ENCODE measurements around the gene TEX22. TPM values are rescaled to one million over a fixed set of nuclear protein-coding genes. Genes with fewer than 3 reads are reported as not detected.
A peak's percentile ranks its signal among the peaks of the same experiment; 100 is the strongest.

TEX22 gene
- total RNA-seq, 2 donors from 2014 or later, result 0.33 TPM; not detected in 1

DNA sequence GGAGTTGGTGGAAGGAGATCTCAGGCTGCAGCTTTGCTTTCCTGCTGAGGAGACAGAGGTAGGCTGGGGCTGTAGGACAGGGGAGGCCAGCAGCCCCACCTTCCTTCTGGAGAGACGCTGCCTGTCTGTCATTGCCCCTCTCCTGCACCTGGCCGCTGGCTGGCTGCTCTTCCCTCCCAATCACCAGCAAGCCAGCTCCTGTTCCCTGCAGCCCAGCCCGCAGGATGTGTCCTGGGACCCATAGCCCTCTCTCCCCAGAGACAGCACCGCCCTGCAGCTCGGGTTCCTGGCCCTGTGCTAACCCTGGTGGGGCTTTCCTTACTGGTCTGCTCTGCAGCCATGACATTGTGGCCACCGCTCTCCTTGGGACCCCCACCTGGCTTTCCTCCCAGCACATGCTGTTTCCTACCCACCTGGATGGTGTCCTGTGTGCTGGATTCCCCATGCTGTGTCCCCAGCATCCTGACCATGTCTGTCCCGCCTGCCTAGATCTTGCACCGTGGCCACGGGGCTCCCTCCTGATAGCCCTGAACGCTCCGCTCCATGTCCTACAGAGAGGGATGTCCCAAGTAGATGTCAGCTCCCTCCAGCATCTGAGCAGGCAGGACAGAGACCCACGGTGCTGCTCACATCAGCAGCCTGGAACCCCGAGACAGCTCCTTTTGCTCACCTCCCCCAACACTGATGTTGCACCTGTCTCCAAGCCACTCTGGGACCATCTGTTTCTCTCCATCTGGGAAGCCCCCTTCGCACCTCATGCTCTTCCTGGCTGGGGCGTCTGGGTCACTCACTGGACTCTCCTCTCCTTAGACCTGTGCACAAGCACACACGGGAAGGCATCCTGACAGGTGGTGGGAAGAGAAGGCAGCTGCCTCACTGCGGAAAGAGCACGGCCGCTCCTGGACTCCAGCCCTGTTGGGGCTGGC is 20.2 kb downstream of the TEX22 start:
- DNase-seq, result peak in 1 of 4 donors; percentile 29
- ATAC-seq, result no peak

DNA sequence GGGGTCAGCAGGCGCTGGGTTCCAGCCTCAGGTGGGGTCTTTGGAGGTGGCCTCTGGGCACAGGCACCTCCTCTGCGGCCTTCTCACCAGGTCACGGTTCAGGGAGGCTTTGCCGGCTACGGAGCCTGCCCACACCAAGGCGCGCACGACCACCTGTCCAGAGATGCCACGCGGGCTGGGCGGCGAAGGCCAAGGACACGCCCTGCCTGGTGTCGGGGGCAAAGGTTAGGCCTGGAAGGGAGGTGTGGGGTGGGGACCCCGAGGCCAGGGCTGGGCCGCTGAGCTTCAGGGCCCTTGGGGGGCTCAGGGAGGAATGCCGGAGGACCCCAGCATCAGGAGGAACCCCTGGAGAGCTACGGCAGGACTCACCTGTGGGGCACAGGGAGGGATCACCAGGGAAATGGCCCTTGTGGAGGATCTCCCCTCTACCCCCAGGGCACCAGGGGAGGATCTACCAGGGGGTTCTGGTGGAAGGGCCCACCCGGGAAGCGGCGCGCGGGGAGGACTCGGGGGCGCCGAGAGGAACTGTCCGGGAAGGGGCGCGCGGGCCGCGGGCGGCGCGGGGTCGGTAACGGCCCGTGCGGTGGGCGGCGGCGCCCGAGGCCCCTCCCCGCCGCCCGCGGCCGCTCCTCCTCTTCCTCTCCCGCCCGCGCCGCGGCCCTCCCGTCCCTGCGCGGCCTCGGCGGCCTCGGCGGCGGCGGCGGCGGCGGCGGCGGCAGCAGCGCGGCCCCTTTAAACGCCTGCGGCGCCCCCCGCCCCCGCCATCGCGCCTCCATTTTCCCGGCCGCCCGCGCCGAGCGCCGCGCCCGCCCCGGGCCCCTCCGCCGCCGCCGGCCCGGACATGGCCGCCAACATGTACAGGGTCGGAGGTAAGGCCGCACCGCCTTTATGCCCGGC is 21.1 kb downstream of the TEX22 start, which contains the start of gene MTA1:
MTA1 (plus strand) TSS at position 633 of the 897 bp plus-strand sequence; CDS start at position 842, 209 bp downstream.
- Histone ChIP-seq H3K4me1 (peaks cover 38% of the 10 kb centered on the region), H3K27ac (peak within 1 kb of the TSS; percentile 35 to 76 (median 66)), H3K27me3 (no peaks in the 10 kb centered on the region), H3K9me3 (no peaks in the 10 kb centered on the region), H3K4me3 (peak within 1 kb of the TSS; percentile 47 to 54), H3K36me3 (replicated peaks in 1 of 2; ENCODE audit: insufficient read depth in 1 of 2, low read depth in 2 of 2) (no peaks in the 10 kb centered on the region)
- intact Hi-C loops (cut with DNase I), result no loop called here
- TF ChIP-seq POLR2A (IDR thresholded peaks at IDR 0.05) (peak in 1 of 3 donors; percentile 14), CTCF (IDR thresholded peaks at IDR 0.05) (no peak)
- 0 to 3% methylated on average over 8 to 69 of the region's 96 CpGs for WGBS, 2 donors
- DNase-seq, result peak in 3 of 4 donors; percentile 50 to 65 (median 56)
- ATAC-seq, result peak; percentile 64

More for the DNA sequence above, 20.2 kb downstream of the TEX22 start:
- intact Hi-C loops (cut with DNase I), result no loop called here
- Histone ChIP-seq H3K4me3 (no peak overlapping the region), H3K9me3 (no peaks in the 10 kb centered on the region), H3K27me3 (no peaks in the 10 kb centered on the region), H3K4me1 (peaks cover 40% of the 10 kb centered on the region), H3K36me3 (replicated peaks in 1 of 2; ENCODE audit: insufficient read depth in 1 of 2, low read depth in 2 of 2) (no peaks in the 10 kb centered on the region), H3K27ac (peak overlapping the region in 2 of 4 donors; percentile 63 to 76)
- WGBS, 2 donors, result 62 to 72% methylated on average over 14 to 19 of the region's 19 CpGs
- TF ChIP-seq CTCF (IDR thresholded peaks at IDR 0.05) (no peak), POLR2A (IDR thresholded peaks at IDR 0.05) (no peak)

GRCh38 chr14:105420101-105420973 is 22.0 kb downstream of the TEX22 start:
- WGBS, 2 donors, result 3 to 18% methylated on average over 2 to 23 of the region's 67 CpGs
- ATAC-seq (no peak), DNase-seq (no peak)
- no peaks in the 10 kb centered on the region for H3K36me3 ChIP-seq (replicated peaks in 1 of 2; ENCODE audit: insufficient read depth in 1 of 2, low read depth in 2 of 2)
- peaks cover 34% of the 10 kb centered on the region for H3K4me1 ChIP-seq
- peak overlapping the region; percentile 47 to 54 for H3K4me3 ChIP-seq
- H3K27me3 ChIP-seq, result no peaks in the 10 kb centered on the region
- peak overlapping the region; percentile 35 to 68 (median 56) for H3K27ac ChIP-seq
- no peaks in the 10 kb centered on the region for H3K9me3 ChIP-seq
- TF ChIP-seq POLR2A (IDR thresholded peaks at IDR 0.05) (no peak), CTCF (IDR thresholded peaks at IDR 0.05) (no peak)
- intact Hi-C loops (cut with DNase I), result no loop called here

DNA sequence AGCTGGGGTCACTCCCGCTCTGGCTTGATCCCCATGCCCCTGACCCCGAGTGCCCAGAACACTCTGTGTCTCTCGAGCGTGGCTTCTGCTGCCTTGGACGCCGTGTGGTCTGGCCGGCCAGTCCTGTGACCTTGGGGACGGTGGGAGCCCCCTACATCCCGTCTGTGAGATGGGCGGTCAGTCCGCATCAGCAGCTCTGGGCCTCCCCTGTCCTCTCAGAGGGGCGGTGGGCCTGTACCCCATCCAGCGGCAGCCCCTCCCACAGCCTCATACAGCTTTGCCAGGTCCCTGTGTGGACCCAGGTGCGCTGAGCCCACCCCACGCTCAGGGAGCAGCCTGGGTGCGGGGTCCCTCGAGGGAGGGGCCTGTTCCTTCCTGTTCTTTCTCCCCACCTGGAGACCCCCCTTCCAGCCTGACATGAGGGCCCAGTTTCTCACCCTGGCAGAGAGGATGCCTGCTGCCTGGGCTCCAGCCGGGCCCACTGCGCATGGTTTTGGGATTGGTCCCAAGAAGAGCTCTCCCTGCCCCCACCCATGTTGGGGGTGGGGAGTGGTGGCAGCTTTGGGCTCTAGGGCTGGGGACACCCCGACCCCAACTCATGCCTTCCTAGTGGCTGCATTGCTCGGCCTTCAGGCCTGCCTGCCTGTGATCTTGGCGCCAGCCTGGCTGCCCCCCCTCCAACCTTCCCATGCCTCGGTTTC is 22.8 kb downstream of the TEX22 start:
- H3K27me3 ChIP-seq, result no peaks in the 10 kb centered on the region
- no peaks in the 10 kb centered on the region for H3K9me3 ChIP-seq
- H3K4me1 ChIP-seq, result peaks cover 34% of the 10 kb centered on the region
- TF ChIP-seq CTCF (IDR thresholded peaks at IDR 0.05) (no peak), POLR2A (IDR thresholded peaks at IDR 0.05) (no peak)
- DNase-seq (no peak), ATAC-seq (no peak)
- WGBS, 2 donors, result 40 to 41% methylated on average over 14 to 20 of the region's 23 CpGs
- H3K4me3 ChIP-seq, result peak overlapping the region; percentile 47 to 54
- no peaks in the 10 kb centered on the region for H3K36me3 ChIP-seq (replicated peaks in 1 of 2; ENCODE audit: insufficient read depth in 1 of 2, low read depth in 2 of 2)
- intact Hi-C loops (cut with DNase I), result no loop called here
- H3K27ac ChIP-seq, result peak overlapping the region in 3 of 4 donors; percentile 49 to 68 (median 63)

Measured in body of pancreas (tissue), 4 donors.